ENCODE data around the gene TGFBI.
"Not testable (repeated sequence)": the region's sequence is repeated elsewhere in the genome, so short reads cannot be mapped to it uniquely, and the experiment has no call there.

TGFBI gene

GRCh38 chr5:136030252-136030651, 1.5 kb downstream of the TGFBI start:
- no peak for DNase-seq

DNA sequence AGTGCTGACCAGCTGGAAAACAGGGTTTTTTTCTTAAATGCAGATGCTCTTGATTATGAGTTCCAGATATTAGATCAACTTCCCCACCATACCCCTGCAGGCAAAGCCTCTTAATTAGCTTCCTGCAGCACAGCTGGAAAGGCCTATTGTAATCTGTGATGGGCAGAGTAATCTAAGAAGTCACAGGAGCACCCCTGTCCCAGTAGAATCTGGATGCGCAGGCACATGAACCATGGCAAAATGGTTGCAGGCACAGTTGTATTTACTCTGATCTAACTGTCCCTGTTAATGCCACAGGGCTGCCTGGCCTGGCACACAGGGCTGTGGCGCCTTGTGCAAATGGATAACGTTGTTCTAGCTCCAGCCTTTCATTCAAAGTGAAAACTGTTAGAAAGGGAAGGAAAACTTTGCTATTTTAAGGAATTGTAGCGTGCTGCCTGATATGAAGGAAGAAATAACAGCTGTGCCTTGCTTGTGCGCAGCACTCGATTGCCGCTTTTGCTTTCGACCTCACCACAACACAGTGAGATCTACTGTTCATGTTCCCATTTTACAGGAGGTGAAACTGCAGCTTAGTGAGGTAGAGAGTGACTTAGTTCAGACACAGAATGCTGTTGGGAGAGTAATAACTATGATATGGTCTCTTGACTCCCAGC, 2.3 kb downstream of the TGFBI start:
- DNase-seq: no peak

DNA sequence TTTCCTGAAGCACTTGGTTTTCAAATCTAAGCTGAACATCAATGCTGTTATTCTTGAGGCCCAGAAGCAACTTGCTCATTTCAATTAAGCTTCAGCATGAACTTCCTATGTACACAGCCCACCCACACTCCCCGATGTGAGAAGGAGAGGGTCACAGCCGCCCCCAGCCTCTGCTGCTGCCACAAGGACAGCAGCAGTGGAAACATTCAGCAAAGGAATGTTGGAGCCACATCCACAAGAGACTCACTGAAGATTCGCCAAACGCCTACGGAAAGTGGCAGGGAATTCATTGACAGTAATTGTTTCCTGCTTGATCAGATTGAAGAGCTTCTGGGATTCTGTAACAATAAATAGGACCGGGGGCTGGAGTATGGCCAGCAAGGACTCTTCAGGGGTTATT, 2.9 kb downstream of the TGFBI start:
- no peak for DNase-seq

GRCh38 chr5:136032564-136032963, 3.8 kb downstream of the TGFBI start:
- DNase-seq: no peak

DNA sequence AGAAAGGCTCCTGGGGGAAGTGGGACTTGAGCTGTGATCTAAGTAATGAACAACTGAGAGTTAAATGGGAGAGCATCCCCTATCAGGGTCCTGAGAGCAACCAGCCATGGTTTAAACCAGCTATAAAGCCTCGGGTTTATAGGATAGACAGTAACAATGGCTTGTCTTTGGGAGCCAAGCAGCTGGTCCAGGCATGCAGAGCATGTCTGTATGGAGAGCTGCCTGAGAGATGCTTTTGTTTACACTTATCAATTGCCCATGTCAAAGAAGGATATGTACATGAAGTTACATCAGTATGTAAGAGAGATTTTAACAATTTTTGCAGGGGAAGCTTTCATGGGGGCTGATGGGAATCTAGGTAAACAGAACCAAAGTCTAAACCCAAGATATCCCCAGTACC, 4.4 kb downstream of the TGFBI start:
- no peak for DNase-seq

DNA sequence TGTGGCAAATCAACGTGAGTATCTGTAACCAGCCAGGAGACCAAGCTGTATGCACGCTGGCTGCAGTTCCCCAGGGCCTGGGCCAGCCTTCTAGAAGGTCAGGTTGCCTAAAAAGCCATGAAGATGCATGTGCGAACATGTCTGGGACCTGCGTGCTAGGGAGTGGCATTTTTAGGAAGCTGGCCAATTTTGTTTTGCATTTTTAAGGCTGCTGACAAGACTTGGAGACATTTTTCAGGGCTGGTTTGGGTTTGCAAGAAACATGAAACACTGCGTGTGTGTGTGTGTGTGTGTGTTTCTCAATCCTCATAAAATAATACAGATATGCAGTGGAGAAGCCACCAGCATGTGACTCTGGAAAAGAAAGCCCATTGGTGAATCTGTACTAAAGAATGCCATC, 5.1 kb downstream of the TGFBI start:
- DNase-seq: no peak

GRCh38 chr5:136034492-136034891, 5.7 kb downstream of the TGFBI start:
- DNase-seq: no peak

- DNase-seq: no peak
Measured at GRCh38 chr5:136034984-136035383, 6.2 kb downstream of the TGFBI start.

DNA sequence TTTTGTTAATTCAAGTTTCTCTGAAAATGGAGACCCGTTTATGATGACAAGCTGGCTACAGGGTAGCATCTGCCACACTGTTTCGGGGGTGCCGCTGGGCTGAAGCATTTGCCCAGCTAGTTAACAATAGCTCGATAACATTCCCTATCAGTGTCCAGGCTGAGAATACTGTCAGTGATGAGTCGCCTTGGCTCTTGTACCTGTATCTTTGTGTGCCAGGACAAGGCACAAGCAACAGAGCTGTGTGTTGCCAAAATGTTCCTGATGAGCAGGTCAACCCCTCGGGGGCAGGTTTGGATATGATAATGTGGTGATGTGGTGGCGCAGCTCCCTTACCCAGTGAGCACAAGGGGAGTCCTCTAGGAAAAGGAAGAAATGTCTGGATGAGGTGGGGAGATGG, 7.0 kb downstream of the TGFBI start:
- DNase-seq: no peak

DNA sequence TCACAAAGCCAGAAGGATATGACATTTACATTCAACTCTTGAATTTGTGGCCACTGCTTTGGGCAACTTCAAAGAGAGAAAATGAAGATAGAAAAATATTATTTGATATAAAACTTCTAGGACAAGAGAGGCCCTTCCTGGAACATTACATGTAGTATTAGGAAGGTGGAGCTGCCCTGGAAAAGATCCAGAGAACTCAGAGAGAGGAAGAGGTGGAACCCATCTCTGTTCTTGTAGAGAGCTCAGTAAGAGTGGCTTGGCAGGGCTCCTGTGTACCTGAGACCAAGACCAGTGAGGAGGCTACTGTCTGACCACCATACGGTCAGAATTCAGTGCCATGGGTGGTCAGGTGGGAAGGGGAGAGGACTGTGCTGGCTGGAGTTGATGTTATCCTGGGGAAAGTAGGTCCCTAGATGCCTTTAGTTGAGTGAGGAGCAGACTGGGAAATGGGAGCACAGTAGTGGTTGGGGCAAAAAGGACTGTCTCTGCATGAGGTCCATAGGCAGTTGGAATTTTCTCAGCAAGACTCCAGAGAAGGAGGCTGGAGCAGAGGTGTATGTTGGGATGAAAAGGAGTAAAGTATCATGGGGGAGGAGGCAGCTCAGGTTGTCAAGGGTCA, 7.6 kb downstream of the TGFBI start:
- DNase-seq: no peak

DNA sequence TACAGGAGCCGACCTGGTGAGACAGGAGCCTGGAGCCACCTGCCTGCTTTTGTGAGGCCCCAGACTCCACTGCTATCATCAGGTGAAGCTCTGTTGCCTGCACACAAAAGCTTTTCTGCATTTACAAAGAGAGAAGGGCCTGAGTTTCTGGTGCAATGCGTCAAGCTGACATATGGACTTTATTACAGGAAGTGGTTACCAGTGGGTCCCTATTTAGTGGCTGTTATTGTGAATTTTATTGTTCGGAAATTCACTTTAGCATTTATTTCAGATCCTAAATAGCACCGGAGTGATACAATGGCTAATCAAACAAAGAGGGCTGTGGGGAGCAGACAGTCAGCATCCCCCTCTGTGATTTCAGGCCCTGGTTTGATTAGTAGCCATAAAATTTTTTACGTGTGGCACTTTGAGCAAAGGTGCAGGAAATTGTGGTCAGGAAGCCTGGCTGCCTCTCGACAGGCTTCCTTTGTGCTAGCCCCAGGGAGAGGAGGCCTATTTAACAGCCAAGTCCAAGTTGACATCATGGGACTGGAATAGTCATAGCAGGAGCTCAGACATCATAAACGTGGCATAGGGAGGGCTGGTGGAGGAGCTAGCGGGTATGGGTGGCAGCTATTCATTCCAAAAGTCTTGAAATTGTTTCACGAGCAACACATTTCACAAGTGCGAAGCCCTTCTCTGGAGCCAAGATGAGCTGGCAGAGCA, 8.4 kb downstream of the TGFBI start:
- DNase-seq: peak; percentile 91

- DNase-seq: no peak
Measured at GRCh38 chr5:136038635-136039034, 9.8 kb downstream of the TGFBI start.

DNA sequence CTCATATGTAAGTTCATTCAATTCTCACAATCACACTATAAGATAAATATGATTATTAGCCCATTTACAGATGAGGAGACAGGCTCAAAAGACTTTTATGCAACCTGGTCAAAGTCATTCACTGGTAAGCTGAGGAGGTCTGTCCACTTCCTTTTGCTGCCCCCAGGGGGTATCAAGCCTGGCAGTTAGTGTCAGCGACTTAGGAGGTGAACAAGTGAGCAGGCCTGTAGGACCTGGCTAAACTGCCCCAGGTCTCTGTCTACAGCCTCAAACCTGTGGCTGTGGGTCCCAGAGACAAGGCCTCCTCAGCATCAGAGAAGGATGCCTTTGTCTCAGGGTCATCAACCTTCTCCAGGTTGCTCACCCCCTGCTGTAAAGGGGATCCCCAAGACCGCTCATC, 10.4 kb downstream of the TGFBI start:
- DNase-seq: no peak

- DNase-seq: no peak
Measured at GRCh38 chr5:136040746-136041415, 12.1 kb downstream of the TGFBI start.

DNA sequence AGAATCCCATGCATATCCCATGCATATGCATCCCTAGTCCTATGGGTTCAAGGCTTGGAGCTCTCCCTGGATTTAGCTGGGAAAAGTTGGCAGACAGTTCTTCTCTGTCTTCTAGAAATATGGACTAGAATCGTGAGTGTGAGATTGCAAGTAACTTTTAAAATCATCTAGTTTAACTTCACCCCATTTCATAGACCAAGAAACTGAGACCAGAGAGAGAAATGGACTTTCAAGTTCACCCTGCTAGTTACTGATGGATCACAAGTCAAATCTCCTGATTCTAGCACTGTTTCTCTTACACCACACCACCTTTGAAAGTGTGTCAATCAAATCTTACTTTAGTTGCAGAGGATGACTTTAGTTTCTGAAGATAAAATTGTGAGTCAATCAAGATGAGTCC, 13.4 kb downstream of the TGFBI start:
- DNase-seq: no peak

GRCh38 chr5:136042665-136043121, 13.9 kb downstream of the TGFBI start:
- no peak for DNase-seq

DNA sequence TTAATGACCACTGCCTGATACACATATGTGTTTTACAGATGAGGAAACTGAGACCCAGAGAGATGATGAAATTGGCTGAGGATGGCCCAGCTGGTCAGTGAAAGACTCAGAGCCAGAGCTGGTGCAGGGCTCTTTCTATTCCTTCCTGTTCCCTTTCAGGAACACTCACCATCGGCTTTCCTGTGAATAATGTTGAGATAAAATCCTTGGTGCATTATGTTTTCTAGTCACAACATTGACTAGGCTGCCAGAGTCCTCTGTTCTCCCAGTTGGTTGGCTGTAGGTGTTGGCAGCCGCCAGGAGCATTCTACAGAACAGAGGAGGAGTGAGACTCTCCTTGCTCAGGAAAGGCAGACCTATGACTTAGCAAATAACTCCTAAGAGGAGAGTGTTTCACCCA, 14.8 kb downstream of the TGFBI start:
- DNase-seq: no peak

DNA sequence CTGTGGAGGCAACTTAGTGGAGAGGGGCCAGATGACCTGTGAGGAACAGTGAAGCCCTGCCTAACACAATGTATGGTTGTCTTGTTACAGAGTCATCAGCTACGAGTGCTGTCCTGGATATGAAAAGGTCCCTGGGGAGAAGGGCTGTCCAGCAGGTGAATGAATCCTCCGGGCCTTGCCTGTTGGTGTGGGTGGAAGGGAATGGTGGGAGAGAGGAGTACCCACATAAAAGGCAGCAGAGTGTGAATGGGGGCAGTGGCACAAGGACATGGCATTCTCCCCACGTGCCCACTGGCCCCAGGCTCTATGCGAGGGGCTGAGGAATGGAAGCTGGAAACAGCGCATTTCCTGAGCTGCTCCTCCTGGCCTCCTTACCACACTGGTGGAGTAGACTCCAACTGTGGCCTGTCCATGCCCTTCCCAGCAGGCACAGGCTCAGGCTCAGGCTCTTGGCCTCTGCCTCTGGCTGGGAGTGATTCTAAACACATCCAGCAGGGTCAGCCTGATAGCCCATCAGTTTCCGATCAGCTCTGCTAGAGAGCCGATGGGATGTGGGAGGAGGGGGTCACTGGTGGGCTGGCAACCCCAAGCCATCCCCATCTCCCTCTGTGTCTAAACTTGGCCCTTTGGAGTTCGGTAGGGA, 15.3 kb downstream of the TGFBI start:
- DNase-seq: no peak

DNA sequence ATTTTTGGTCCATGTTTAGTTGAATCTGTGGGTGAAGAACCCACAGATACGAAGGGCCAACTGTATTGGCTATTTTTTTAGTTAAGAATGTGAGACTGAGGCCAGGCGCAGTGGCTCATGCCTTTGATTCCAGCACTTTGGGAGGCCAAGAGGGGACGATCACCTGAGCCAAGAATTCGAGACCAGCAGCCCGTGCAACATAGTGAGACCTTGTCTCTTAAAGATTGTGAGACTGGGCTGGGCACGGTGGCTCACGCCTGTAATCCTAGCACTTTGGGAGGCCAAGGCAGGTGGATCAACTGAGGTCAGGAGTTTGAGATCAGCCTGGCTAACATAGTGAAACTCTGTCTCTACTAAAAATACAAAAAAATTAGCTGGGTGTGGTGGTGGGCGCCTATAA, 16.2 kb downstream of the TGFBI start:
- not testable (repeated sequence) for DNase-seq

DNA sequence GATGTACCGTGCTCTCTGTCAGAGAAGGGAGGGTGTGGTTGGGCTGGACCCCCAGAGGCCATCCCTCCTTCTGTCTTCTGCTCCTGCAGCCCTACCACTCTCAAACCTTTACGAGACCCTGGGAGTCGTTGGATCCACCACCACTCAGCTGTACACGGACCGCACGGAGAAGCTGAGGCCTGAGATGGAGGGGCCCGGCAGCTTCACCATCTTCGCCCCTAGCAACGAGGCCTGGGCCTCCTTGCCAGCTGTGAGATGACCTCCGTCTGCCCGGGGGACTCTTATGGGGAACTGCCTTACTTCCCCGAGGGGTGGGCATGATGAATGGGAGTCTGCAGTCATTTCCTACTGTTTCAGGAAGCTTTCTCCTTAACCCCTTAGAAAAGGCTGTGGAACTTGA, 17.5 kb downstream of the TGFBI start:
- no peak for DNase-seq

- DNase-seq: no peak
Measured at GRCh38 chr5:136047858-136048257, 19.1 kb downstream of the TGFBI start.

GRCh38 chr5:136048966-136049365, 20.2 kb downstream of the TGFBI start:
- no peak for DNase-seq

DNA sequence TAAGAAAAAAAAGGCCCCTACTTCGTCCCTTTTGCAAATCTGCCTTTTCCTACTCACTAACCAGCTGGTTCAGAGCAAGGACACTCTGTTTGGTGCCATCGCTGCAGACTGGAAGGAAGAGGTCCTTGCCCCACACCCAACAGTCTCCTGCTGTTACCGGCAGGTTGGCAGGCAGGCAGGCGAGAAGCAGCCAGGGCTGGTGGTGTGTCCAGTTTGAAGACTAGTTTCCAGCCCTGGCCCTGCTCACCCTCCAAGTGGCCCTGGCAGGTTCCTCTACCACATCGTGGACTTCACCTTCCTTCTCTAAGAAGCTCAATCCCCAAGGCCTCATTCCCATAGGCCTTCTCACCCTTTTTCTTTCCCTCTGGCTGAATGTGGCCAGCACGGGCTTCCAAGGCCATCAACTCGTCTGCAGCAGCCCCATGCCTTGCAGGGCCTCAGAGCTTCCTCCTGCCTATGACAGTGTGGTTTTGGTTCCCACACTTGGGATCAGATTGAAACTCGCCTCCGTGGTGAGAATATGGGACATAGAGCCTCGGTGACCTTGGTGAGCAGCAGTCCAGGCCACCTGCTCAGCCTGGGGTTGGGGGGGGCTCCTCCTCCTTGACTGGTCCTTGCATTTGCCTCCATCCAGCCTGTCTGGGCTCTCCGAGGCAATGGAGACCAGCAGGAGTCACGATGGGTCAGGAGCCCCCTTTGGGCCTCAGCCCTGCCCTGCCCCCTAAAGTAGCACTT, 22.9 kb downstream of the TGFBI start:
- DNase-seq: no peak

Data from NCI-H748 treated with DMSO at 0.1 percent for 48 hours (cell line).